Trophoblast cell (in vitro differentiated cells and primary cell): ENCODE data around the gene PSMB3.

Experiments
- DNase-seq, 2 donors: peaks; one replicate each; pipeline ENCODE4 v3.0.0-alpha.2; 2016
- H2AFZ ChIP-seq: 2 replicates; pipeline ENCODE4 v1.6.1; 2013; ENCODE audit warnings: low read length, moderate library complexity, mild to moderate bottlenecking; ENCODE audit not compliant: insufficient read depth, poor library complexity
- H2AK5ac ChIP-seq: 2 replicates; pipeline ENCODE4 v1.6.1; 2013; ENCODE audit warnings: mild to moderate bottlenecking, low read length
- H2BK120ac ChIP-seq: 2 replicates; pipeline ENCODE4 v1.6.1; 2013; ENCODE audit warnings: low read length, mild to moderate bottlenecking, moderate library complexity; ENCODE audit not compliant: insufficient read depth, poor library complexity
- H2BK12ac ChIP-seq: 2 replicates; pipeline ENCODE4 v1.6.1; 2013; ENCODE audit warnings: mild to moderate bottlenecking, low read length, moderate library complexity
- H2BK5ac ChIP-seq: 2 replicates; pipeline ENCODE4 v1.6.1; 2013; ENCODE audit warnings: low read length, low read depth, moderate library complexity, mild to moderate bottlenecking; ENCODE audit not compliant: poor library complexity
- H3K14ac ChIP-seq: 2 replicates; pipeline ENCODE4 v1.6.1; 2013; ENCODE audit warnings: mild to moderate bottlenecking, low read length
- H3K18ac ChIP-seq: 2 replicates; pipeline ENCODE4 v1.6.1; 2013; ENCODE audit warnings: mild to moderate bottlenecking, low read length
- H3K23ac ChIP-seq: 2 replicates; pipeline ENCODE4 v1.6.1; 2013; ENCODE audit warnings: low read length
- H3K27ac ChIP-seq: 2 replicates; pipeline ENCODE4 v1.5.1; 2013; ENCODE audit warnings: low read depth, mild to moderate bottlenecking, inconsistent platforms, low read length, moderate library complexity
- H3K27me3 ChIP-seq: 2 replicates; pipeline ENCODE4 v1.6.1; 2013; ENCODE audit warnings: inconsistent platforms, mild to moderate bottlenecking, low read length, moderate library complexity; ENCODE audit not compliant: insufficient read depth
- H3K36me3 ChIP-seq, 2 experiments: 1 replicate in 1 of 2; 2 replicates in 1 of 2; pipeline ENCODE4 v1.6.1; 2013; ENCODE audit warnings: low read length in 2 of 2, mild to moderate bottlenecking in 2 of 2, moderate library complexity in 1 of 2; ENCODE audit not compliant: insufficient read depth in 2 of 2, control insufficient read depth in 1 of 2
- H3K4ac ChIP-seq: 2 replicates; pipeline ENCODE4 v1.6.1; 2013; ENCODE audit warnings: low read depth, mild to moderate bottlenecking, low read length, moderate library complexity
- H3K4me1 ChIP-seq, 2 experiments: 1 replicate in 1 of 2; 2 replicates in 1 of 2; pipeline ENCODE4 v1.6.1; 2013; ENCODE audit warnings: low read length in 2 of 2, mild to moderate bottlenecking in 2 of 2, moderate library complexity in 1 of 2; ENCODE audit not compliant: insufficient read depth in 2 of 2, control insufficient read depth in 1 of 2
- H3K4me2 ChIP-seq: 2 replicates; pipeline ENCODE4 v1.6.1; 2013; ENCODE audit warnings: inconsistent platforms, mild to moderate bottlenecking, low read length, moderate library complexity
- H3K4me3 ChIP-seq: 2 replicates; pipeline ENCODE4 v1.5.1; 2013; ENCODE audit warnings: mild to moderate bottlenecking, low read depth, low read length, inconsistent platforms
- H3K79me1 ChIP-seq: one replicate; pipeline ENCODE4 v1.6.1; 2013; ENCODE audit warnings: low read length
- H3K79me2 ChIP-seq: 2 replicates; pipeline ENCODE4 v1.6.1; 2013; ENCODE audit warnings: low read length, mild to moderate bottlenecking; ENCODE audit not compliant: control insufficient read depth, insufficient read depth, poor library complexity
- H3K9ac ChIP-seq: 2 replicates; pipeline ENCODE4 v1.6.1; 2013; ENCODE audit warnings: mild to moderate bottlenecking, low read length
- H3K9me3 ChIP-seq: 2 replicates; pipeline ENCODE4 v1.6.1; 2013; ENCODE audit warnings: low read depth, mild to moderate bottlenecking, control low read depth, inconsistent platforms, low read length; ENCODE audit not compliant: insufficient read depth
- H4K12ac ChIP-seq: 2 replicates; pipeline ENCODE4 v1.6.1; 2013; ENCODE audit warnings: low read depth, mild to moderate bottlenecking, low read length, moderate library complexity
- H4K8ac ChIP-seq: 2 replicates; pipeline ENCODE4 v1.6.1; 2013; ENCODE audit warnings: low read depth, mild to moderate bottlenecking, low read length, moderate library complexity
- H4K91ac ChIP-seq: one replicate; pipeline ENCODE4 v1.6.1; 2013; ENCODE audit warnings: low read depth, mild to moderate bottlenecking, low read length, moderate library complexity
- WGBS: extraction: QIAGEN DNeasy Blood & Tissue Kit; methylation state at CpG from one replicate; pipeline ENCODE4 v1.1.7; 2013; ENCODE audit warnings: missing lambda C conversion rate; ENCODE audit not compliant: insufficient read length, insufficient coverage; ENCODE audit errors: extremely low coverage; 5-methylcytosine and 5-hydroxymethylcytosine counted together

The PSMB3 gene

DNA sequence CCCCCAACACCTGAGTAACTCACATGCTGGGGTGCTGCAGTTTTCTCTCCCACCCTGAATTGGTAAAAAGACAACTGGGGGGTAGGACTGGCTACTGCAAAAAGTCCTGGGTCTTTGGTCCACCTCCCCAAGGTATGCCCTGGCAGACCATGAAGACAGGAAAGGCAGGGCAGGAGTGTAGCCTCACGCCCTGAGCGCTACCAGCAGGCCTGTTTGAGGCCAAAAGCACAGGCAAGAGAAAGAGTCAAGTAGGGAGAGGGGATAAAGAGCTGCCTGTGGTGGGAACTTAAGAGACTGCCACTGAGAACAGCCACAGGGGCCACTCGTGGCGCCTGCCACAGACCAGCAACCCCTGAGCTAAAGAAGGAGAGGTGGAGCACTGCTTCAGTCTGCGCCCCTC is 13.8 kb downstream of the PSMB3 start:
- H4K12ac ChIP-seq: no peak overlapping the region
- WGBS: no CpG with 5 or more reads among the region's 5 CpGs
- no peak for DNase-seq
- no peaks in the 10 kb centered on the region for H3K79me2 ChIP-seq
- no peak overlapping the region for H2AK5ac ChIP-seq
- peaks cover 0 to 2% of the 10 kb centered on the region in 2 experiments for H3K4me1 ChIP-seq
- no peak overlapping the region for H3K4ac ChIP-seq
- no peak overlapping the region for H2BK120ac ChIP-seq
- no peaks in the 10 kb centered on the region for H3K27me3 ChIP-seq
- no peak overlapping the region for H2AFZ ChIP-seq
- no peak overlapping the region for H3K4me2 ChIP-seq
- H3K9ac ChIP-seq: no peak overlapping the region
- no peaks in the 10 kb centered on the region for H3K79me1 ChIP-seq
- no peak overlapping the region for H3K14ac ChIP-seq
- H3K4me3 ChIP-seq: no peak overlapping the region
- H4K8ac ChIP-seq: no peak overlapping the region
- no peak overlapping the region for H3K18ac ChIP-seq
- no peak overlapping the region for H2BK12ac ChIP-seq
- peaks cover 4% of the 10 kb centered on the region for H3K9me3 ChIP-seq
- H4K91ac ChIP-seq: no peak overlapping the region
- H3K27ac ChIP-seq: no peak overlapping the region
- no peak overlapping the region for H3K23ac ChIP-seq
- no peak overlapping the region for H2BK5ac ChIP-seq
- peaks cover 61 to 80% of the 10 kb centered on the region in 2 experiments for H3K36me3 ChIP-seq

- no peak overlapping the region for H3K23ac ChIP-seq
- no peak overlapping the region for H3K27ac ChIP-seq
- H3K79me2 ChIP-seq: no peaks in the 10 kb centered on the region
- no CpG with 5 or more reads among the region's 6 CpGs for WGBS
- no peak overlapping the region for H3K4me2 ChIP-seq
- no peaks in the 10 kb centered on the region for H3K79me1 ChIP-seq
- peaks cover 54 to 72% of the 10 kb centered on the region in 2 experiments for H3K36me3 ChIP-seq
- no peak overlapping the region for H4K12ac ChIP-seq
- H2BK120ac ChIP-seq: no peak overlapping the region
- no peak overlapping the region for H2BK12ac ChIP-seq
- no peak overlapping the region for H3K4me3 ChIP-seq
- no peak overlapping the region for H3K14ac ChIP-seq
- H3K27me3 ChIP-seq: no peaks in the 10 kb centered on the region
- H4K91ac ChIP-seq: no peak overlapping the region
- DNase-seq: no peak
- peaks cover 0 to 2% of the 10 kb centered on the region in 2 experiments for H3K4me1 ChIP-seq
- H3K9ac ChIP-seq: no peak overlapping the region
- H2BK5ac ChIP-seq: no peak overlapping the region
- H4K8ac ChIP-seq: no peak overlapping the region
- no peak overlapping the region for H3K4ac ChIP-seq
- H2AFZ ChIP-seq: no peak overlapping the region
- no peak overlapping the region for H3K18ac ChIP-seq
- H2AK5ac ChIP-seq: no peak overlapping the region
- peaks cover 4% of the 10 kb centered on the region for H3K9me3 ChIP-seq
These were observed 15.9 kb downstream of the PSMB3 start for GRCh38 chr17:38768417-38768816.

GRCh38 chr17:38773258-38773657 is 20.7 kb downstream of the PSMB3 start:
- Histone ChIP-seq H4K12ac (no peak overlapping the region), H3K79me1 (no peaks in the 10 kb centered on the region), H4K8ac (no peak overlapping the region), H3K4me3 (no peak overlapping the region), H4K91ac (no peak overlapping the region), H2BK5ac (no peak overlapping the region), H3K27me3 (no peaks in the 10 kb centered on the region), H3K18ac (no peak overlapping the region), H3K4me1 (no peaks in the 10 kb centered on the region), H3K79me2 (no peaks in the 10 kb centered on the region), H3K36me3 (peaks cover 55 to 65% of the 10 kb centered on the region in 2 experiments), H3K14ac (no peak overlapping the region), H2AFZ (no peak overlapping the region), H2BK120ac (no peak overlapping the region), H3K23ac (no peak overlapping the region), H2AK5ac (no peak overlapping the region), H3K4me2 (no peak overlapping the region), H2BK12ac (no peak overlapping the region), H3K9me3 (peaks cover 4% of the 10 kb centered on the region), H3K27ac (no peak overlapping the region), H3K9ac (no peak overlapping the region), H3K4ac (no peak overlapping the region)
- DNase-seq: no peak

GRCh38 chr17:38777641-38778250 is 25.2 kb downstream of the PSMB3 start:
- no peaks in the 10 kb centered on the region for H3K9me3 ChIP-seq
- H2BK12ac ChIP-seq: no peak overlapping the region
- H3K14ac ChIP-seq: no peak overlapping the region
- peaks cover 67 to 79% of the 10 kb centered on the region in 2 experiments for H3K36me3 ChIP-seq
- no peaks in the 10 kb centered on the region for H3K27me3 ChIP-seq
- no peaks in the 10 kb centered on the region for H3K79me1 ChIP-seq
- H4K8ac ChIP-seq: no peak overlapping the region
- no peak for DNase-seq
- no peak overlapping the region for H4K12ac ChIP-seq
- H2AFZ ChIP-seq: no peak overlapping the region
- no peak overlapping the region for H2BK120ac ChIP-seq
- H3K9ac ChIP-seq: no peak overlapping the region
- H3K23ac ChIP-seq: no peak overlapping the region
- no CpG with 5 or more reads among the region's 7 CpGs for WGBS
- no peak overlapping the region for H2AK5ac ChIP-seq
- no peaks in the 10 kb centered on the region for H3K4me1 ChIP-seq
- no peak overlapping the region for H3K18ac ChIP-seq
- no peaks in the 10 kb centered on the region for H3K79me2 ChIP-seq
- no peak overlapping the region for H3K27ac ChIP-seq
- H3K4me3 ChIP-seq: no peak overlapping the region
- no peak overlapping the region for H3K4me2 ChIP-seq
- H4K91ac ChIP-seq: no peak overlapping the region
- H3K4ac ChIP-seq: no peak overlapping the region
- H2BK5ac ChIP-seq: no peak overlapping the region
